ENCODE data around the gene SEMA4C. TPM values are rescaled to one million over a fixed set of nuclear protein-coding genes. Genes with fewer than 3 reads are reported as not detected.
A peak's percentile ranks its signal among the peaks of the same experiment; 100 is the strongest.

Gene SEMA4C
- total RNA-seq, 1 donor from 2014 or later, result 40.3 TPM

- no peak for DNase-seq
These were observed 52.0 kb downstream of the SEMA4C start for GRCh38 chr2:96817882-96818281.

DNA sequence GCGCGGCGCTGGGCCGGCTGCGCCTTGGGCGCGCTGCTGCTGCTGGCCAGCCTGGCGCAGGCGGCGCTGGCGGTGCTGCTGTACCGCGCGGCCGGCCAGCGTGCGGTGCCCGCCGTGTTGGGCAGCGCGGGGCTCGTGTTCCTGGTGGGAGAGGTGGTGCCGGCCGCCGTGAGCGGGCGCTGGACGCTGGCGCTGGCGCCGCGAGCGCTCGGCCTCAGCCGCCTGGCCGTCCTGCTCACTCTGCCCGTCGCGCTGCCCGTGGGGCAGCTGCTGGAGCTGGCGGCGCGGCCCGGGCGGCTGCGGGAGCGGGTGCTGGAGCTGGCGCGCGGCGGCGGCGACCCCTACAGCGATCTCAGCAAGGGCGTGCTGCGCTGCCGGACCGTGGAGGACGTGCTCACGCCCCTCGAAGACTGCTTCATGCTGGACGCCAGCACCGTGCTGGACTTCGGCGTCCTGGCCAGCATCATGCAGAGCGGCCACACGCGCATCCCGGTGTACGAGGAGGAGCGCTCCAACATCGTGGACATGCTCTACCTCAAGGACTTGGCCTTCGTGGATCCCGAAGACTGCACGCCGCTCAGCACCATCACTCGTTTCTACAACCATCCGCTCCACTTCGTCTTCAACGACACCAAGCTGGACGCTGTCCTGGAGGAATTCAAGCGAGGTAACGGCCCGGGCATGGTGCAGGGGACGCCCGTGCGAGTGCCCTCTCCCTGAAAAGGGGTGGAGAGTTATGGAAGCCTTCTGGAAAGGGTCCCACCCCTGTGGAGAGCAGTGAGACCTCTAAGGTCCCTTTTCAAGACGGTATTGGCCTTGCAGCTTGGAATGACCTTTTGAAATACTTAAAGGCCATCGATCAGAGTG, 52.8 kb downstream of the SEMA4C start:
- peak; percentile 48 for DNase-seq

- peak; percentile 96 for DNase-seq
These were observed 53.6 kb downstream of the SEMA4C start, which contains the start of gene CNNM3 for GRCh38 chr2:96816127-96816835. Gene CNNM3 (plus strand): TSS chr2:96816268. CDS start chr2:96816278, 10 bp downstream.

- peak; percentile 31 for DNase-seq
These were observed 54.4 kb downstream of the SEMA4C start for GRCh38 chr2:96815326-96816126.

GRCh38 chr2:96813656-96814055, 56.2 kb downstream of the SEMA4C start:
- no peak for DNase-seq

DNA sequence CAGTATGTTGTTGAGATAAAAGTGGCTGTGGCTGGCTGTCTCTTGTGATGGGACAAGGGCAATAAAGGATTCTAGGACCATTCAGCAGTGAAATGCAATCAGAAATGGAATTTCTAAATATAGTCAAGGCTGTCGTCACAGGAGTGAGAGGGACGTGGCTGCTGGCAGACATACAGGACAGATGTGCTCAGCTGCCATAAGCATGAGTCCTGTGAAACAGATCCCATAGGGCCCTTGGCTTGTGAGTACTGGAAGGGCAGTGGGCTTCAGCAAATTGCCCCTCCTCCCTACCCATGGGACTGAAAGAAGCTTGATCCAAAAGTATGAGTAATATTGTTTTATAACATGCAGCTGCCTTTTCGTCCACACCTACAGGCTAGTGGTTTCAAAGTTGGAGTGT, 58.0 kb downstream of the SEMA4C start:
- DNase-seq, result no peak

DNA sequence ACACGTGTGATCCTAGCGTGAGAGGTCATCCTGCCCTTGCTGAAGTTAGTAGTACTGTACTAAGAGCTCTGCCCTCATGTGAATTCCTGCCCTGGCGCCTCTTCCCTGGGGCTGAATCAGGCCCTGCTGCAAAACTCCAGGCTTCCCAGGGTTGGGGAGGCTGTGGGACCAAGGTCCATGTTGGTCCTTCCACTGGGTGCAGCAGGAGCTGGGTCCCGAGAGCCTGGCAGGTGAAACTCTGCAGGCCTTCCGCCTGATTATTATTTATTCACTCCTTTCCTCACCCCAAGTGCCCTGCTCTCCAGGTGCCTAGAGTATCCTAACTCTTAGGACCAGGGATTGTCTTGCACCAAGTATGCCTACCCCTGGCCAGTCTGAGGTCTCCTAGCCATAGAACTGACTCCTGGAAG, 59.1 kb downstream of the SEMA4C start:
- no peak for DNase-seq

GRCh38 chr2:96809951-96810782, 59.7 kb downstream of the SEMA4C start:
- no peak for DNase-seq

Other genes with a start within 250 kb of the SEMA4C start
- 27.7 and 32.8 TPM in 2 replicates for gene KANSL3, start 231.8 kb downstream of the SEMA4C start, total RNA-seq
- under 0.01 TPM in 1 of 2 replicates, not detected in the other for gene FER1L5, start 227.3 kb downstream of the SEMA4C start, total RNA-seq
- gene LMAN2L, start 130.0 kb downstream of the SEMA4C start, total RNA-seq, result 24.2 and 24.7 TPM in 2 replicates
- gene CNNM4, start 109.2 kb downstream of the SEMA4C start, total RNA-seq, result 2.4 and 3.2 TPM in 2 replicates
- gene CNNM3, start 53.8 kb downstream of the SEMA4C start, total RNA-seq, result 14.0 and 24.9 TPM in 2 replicates
- 1.1 and 1.5 TPM in 2 replicates for gene ANKRD23, start 26.1 kb downstream of the SEMA4C start, total RNA-seq
- 6.8 and 8.0 TPM in 2 replicates for gene ANKRD39, start 12.1 kb downstream of the SEMA4C start, total RNA-seq
- not detected in 2 replicates for gene FAM178B, start 116.5 kb upstream of the SEMA4C start, total RNA-seq
- 4.1 and 5.3 TPM in 2 replicates for gene FAHD2B, start 224.8 kb upstream of the SEMA4C start, total RNA-seq
- 56.5 and 61.8 TPM in 2 replicates for gene ANKRD36, start 243.1 kb upstream of the SEMA4C start, total RNA-seq